Uterus (tissue), 2 donors: Measurements from ENCODE around the gene RUNDC3A.

Experiments used
- CTCF ChIP-seq, 4 experiments: fragments of 200-600 bp in 2 of 4; fragments of 450-650 bp in 2 of 4; sonication (generic) in 2 of 4; IDR thresholded peaks; one replicate each; pipeline ENCODE4 v1.5.1; 2016 to 2019; ENCODE audit warnings: antibody characterized with exemption in 4 of 4, mild to moderate bottlenecking in 2 of 4, moderate library complexity in 1 of 4
- POLR2A ChIP-seq, 2 donors: fragments of 450-650 bp; IDR thresholded peaks; one replicate each; pipeline ENCODE4 v1.6.1; 2016; ENCODE audit warnings: antibody characterized with exemption in 2 of 2, mild to moderate bottlenecking in 1 of 2, moderate library complexity in 1 of 2

DNA sequence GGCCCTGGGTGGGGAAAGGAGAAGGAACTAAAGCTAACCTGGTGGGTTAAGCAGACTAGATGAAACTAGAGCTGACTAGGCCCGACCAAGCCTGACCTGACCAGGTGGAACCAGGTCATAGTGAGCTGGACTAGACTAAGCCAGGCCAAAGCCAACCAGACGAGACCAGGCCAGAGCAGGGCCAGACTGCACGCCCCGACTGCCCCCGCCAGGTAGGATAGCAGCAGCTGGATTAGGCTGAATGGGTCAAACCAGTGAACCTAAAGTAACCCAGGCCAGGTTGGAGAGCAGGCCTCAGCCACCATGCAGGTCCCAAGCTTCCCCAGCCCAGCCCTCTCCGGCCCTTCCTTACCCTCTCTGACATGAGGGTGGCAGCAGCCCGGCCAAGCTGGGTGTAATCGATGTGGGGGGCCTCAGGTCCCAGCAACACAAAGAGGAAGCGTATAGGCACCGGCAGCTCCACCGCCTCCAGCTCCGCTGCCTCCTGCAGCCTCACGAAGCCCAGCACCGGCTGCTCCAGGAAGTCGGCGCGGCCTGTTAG, 49.5 kb upstream of the RUNDC3A start:
- TF ChIP-seq CTCF (IDR thresholded peaks at IDR 0.05) (no peak), POLR2A (IDR thresholded peaks at IDR 0.05) (no peak)
